GM21381 (cell line): Measurements from ENCODE around the gene CLPX.
"Not testable (repeated sequence)": the region's sequence is repeated elsewhere in the genome, so short reads cannot be mapped to it uniquely, and the experiment has no call there.

Experiments
- ATAC-seq: cut with Tn5 transposase; IDR thresholded peaks from one replicate; pipeline ENCODE4 v1.9.1; 2021; ENCODE audit warnings: mild to moderate bottlenecking, moderate library complexity; ENCODE audit not compliant: unreplicated experiment

CLPX gene

GRCh38 chr15:65207280-65207840 lies 22.2 kb upstream of the CLPX start:
- ATAC-seq, result no peak

GRCh38 chr15:65206750-65207149 lies 21.6 kb upstream of the CLPX start:
- no peak for ATAC-seq

GRCh38 chr15:65204931-65205660 lies 20.0 kb upstream of the CLPX start:
- ATAC-seq, result no peak

GRCh38 chr15:65204236-65204930 lies 19.2 kb upstream of the CLPX start:
- ATAC-seq, result no peak

- ATAC-seq, result no peak
These were observed 16.8 kb upstream of the CLPX start for GRCh38 chr15:65201918-65202317.

GRCh38 chr15:65198571-65198970 lies 13.4 kb upstream of the CLPX start:
- ATAC-seq, result no peak

GRCh38 chr15:65197337-65197645 lies 12.1 kb upstream of the CLPX start:
- ATAC-seq, result no peak

GRCh38 chr15:65196637-65197336 lies 11.6 kb upstream of the CLPX start:
- no peak for ATAC-seq

- ATAC-seq, result no peak
These were observed 10.4 kb upstream of the CLPX start for GRCh38 chr15:65195548-65195923.

GRCh38 chr15:65194826-65195547 lies 9.8 kb upstream of the CLPX start:
- ATAC-seq, result no peak

GRCh38 chr15:65192016-65192415 lies 6.9 kb upstream of the CLPX start:
- ATAC-seq, result no peak

- ATAC-seq, result no peak
These were observed 4.1 kb upstream of the CLPX start for GRCh38 chr15:65189102-65189740.

- not testable (repeated sequence) for ATAC-seq
These were observed 3.3 kb upstream of the CLPX start for GRCh38 chr15:65188472-65188871.

GRCh38 chr15:65184305-65184867 lies 756 bp downstream of the CLPX start:
- ATAC-seq, result no peak

- ATAC-seq, result no peak
These were observed 1.3 kb downstream of the CLPX start for GRCh38 chr15:65183865-65184159.

- no peak for ATAC-seq
These were observed 2.6 kb downstream of the CLPX start for GRCh38 chr15:65182538-65182937.

- ATAC-seq, result not testable (repeated sequence)
These were observed 3.4 kb downstream of the CLPX start for GRCh38 chr15:65181582-65182353.

- no peak for ATAC-seq
These were observed 5.0 kb downstream of the CLPX start for GRCh38 chr15:65180167-65180566.

GRCh38 chr15:65177901-65178300 lies 7.2 kb downstream of the CLPX start:
- ATAC-seq, result no peak

GRCh38 chr15:65176056-65176455 lies 9.1 kb downstream of the CLPX start:
- no peak for ATAC-seq
